Adrenal gland (tissue), 5 donors: ENCODE data around the gene FAM219A.

Experiments used
- POLR2A ChIP-seq, 2 donors: fragments of 450-650 bp; IDR thresholded peaks; one replicate each; pipeline ENCODE4 v1.6.1; 2017; ENCODE audit warnings: antibody characterized with exemption in 2 of 2, mild to moderate bottlenecking in 2 of 2, moderate library complexity in 1 of 2
- TF ChIP-seq, protein P1 (sequence below), 6 experiments: fragments of 450-650 bp in 4 of 6; fragments of 200-600 bp in 2 of 6; sonication (generic) in 1 of 6; IDR thresholded peaks; 1 replicate in 5 of 6; 2 replicates in 1 of 6; pipeline versions ENCODE4 v1.5.1 to v1.8.0; 2016 to 2021; ENCODE audit warnings: antibody characterized with exemption in 6 of 6, mild to moderate bottlenecking in 2 of 6, moderate library complexity in 1 of 6
- donor health status: DM: no; HTN: no; CAD: no.

DNA sequence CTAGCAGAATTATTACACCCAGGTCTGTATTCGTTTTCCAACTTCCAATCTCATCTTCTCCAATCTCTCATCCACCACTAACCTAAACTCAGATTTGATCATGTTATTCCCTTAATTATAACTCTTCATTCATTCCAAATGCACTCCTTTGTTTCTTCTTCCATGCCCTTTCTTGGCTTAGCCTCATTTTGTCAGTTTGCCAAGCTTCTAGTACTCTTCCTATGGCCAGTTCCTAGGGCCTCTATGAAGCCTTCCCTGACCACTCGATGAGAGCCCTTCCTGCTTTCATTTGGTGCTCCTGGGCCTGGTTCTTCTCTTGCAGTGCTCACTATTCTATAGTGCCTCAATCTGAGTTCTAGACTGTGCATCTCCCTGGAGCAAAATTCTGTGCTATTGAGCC, 5.8 kb downstream of the FAM219A start:
- no peak for TF ChIP-seq POLR2A (IDR thresholded peaks at IDR 0.05)
- TF ChIP-seq, protein P1, sequence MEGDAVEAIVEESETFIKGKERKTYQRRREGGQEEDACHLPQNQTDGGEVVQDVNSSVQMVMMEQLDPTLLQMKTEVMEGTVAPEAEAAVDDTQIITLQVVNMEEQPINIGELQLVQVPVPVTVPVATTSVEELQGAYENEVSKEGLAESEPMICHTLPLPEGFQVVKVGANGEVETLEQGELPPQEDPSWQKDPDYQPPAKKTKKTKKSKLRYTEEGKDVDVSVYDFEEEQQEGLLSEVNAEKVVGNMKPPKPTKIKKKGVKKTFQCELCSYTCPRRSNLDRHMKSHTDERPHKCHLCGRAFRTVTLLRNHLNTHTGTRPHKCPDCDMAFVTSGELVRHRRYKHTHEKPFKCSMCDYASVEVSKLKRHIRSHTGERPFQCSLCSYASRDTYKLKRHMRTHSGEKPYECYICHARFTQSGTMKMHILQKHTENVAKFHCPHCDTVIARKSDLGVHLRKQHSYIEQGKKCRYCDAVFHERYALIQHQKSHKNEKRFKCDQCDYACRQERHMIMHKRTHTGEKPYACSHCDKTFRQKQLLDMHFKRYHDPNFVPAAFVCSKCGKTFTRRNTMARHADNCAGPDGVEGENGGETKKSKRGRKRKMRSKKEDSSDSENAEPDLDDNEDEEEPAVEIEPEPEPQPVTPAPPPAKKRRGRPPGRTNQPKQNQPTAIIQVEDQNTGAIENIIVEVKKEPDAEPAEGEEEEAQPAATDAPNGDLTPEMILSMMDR (IDR thresholded peaks at IDR 0.05), result no peak
